Activated T-cell treated with anti-CD3 and anti-CD28 coated beads for 1 hour (primary cell): Measurements from ENCODE around the gene DERL3.

Experiments
- DNase-seq: peaks from one replicate; pipeline ENCODE4 v3.0.0-alpha.2; 2020; ENCODE audit warnings: low read depth

The DERL3 gene

DNA sequence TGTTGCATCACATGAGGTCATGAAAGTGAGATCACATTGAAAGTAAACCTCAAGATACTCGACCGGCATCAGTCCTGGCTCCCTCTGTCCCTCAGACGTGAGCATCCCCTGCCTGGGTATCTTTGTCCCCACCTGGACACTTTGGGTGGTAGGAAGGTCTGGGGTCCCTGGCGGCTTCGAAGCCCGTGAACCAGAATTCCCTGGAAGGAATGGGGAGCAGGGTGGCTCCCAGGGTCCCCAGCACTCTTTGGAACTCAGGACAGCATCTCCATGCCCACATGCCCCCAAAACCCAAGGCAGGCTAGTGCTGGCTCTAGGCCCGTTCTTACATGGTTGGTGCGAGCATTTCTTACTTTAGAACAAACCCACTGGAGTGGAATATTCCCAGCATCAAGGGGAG is 7.5 kb downstream of the DERL3 start:
- DNase-seq: no peak

DNA sequence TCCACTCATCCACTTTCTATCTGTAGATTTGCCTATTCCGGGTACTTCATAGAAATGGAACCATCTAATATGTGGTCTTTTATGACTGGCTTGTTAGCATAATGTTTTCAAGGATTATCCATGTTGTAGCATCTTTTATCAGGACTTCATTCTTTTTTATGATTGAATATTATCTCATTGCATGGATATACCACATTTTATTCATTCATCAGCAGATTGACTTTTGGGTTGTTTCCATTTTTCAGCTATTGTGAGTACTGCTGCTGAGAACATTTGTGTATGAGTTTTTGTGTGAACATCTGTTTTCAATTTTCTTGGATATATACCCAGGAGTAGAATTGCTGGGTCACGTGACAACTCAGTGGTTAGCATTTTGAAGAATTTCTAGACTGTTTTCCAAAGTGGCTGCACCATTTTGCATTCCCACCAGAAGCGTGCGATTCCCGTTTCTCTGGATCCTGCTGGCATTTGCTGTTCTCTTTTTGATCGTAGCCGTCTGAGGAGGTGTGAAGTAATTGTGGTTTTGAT is 8.9 kb downstream of the DERL3 start:
- DNase-seq: no peak

DNA sequence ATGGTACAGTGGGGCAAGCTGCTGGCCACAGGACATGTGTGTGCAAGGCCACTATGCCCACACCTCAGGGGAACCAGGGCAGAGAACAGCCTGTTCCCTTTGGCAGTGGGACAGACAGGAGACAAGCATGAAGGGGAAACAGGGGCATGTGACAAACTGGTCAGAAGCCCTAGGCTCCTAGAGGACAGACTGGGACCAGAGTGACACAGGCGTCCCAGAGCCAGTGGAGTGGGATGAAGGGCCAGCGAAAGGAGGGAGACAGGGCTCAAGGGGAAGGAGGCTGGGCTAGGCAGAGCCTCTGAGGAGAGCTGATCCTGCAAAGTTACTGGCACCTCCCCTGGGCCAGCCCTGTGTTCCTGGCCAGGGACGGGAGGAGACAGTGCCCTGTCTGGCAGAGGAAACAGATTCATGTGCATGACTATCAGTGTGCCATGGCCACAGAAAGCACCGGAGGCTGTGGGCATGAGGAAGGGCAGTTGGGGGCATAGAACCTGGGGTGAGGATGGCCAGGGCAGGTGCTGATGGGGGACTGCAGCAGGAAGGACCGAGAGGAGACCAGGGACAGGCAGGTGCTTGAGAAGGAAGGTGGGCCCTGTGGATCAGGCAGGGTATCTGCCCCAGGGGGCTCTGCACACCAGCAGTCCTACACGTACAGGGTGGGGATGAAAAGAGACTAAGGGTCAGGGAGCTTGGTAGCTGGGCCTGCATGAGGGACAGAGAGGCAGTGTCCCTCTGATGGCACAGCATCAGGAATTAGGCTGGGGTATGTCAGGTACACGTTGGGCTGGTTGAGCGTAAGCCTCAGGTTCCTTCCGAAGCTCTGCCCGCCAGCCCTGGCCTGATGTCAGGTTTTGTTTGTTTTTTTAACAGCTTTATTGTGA is 9.8 kb downstream of the DERL3 start:
- no peak for DNase-seq

DNA sequence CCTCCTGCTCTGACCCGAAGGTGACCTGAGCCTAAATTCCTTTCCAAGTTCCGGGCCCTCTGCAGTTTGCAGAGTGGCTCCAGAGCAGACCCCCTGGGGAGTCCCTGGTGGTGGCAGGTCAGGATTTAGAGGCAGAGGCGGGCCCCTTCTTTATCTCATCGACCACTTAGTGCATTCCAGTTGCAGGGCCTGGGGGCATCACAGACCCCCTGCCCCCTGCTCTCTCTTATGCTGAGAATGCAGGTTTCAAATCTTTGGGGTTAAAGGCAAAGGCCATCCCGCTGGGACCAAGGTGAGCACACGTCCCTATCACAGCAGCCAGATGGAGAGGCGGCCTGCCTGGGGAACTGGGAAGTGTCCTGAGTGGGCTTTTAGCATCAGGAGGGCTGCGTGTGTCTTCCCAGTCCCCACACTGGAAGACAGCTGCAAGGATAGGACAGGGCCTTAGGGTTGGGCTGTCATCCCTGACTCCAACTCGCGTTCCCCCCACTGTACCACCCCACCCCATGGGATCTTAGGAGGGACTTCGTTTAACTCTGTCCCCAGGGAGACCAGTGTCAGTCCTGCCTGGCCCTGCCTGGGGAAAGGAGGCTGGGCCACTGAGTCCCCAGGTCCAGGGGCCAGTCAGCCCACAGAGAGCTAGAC is 11.3 kb downstream of the DERL3 start:
- DNase-seq: no peak

DNA sequence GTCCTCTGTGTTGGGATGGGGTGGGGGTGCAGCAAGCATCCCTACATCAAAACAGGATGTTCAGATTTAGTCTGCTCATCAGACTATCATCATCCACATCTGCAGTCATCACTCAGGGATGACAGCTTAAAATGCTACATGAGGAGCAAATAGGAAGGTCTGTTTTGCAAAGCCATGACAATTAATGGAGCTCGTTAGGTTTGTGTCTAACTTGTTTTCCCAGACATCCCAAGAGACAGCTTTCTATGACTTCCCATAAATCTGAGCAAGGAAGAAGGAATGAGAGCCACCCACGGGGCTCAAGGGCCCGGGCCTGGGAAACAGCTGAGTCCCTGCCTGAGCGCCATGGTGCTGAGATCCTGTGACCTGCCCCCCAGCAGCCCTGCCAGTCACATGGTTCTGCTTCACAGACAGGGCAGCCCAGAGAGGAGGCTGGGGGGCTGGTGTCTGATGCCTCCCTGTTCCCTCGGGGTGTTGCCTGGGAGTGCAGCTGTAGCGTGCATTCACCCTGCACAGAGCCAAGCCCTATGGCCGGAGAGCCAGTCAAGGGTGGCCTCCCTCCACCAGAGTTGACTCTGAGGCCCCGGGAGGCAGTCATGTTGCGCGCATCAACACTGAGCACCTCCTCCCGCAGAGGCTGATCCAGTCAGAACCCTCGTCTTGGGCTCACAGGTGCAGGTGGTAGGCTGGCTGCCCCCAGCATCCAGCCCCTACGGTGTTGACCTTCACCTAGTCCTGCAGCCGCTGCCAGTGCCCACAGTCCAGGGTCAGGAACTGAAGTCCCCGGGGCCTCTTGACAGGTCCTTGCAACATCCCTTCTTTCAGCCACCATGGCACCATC is 12.1 kb downstream of the DERL3 start:
- no peak for DNase-seq

DNA sequence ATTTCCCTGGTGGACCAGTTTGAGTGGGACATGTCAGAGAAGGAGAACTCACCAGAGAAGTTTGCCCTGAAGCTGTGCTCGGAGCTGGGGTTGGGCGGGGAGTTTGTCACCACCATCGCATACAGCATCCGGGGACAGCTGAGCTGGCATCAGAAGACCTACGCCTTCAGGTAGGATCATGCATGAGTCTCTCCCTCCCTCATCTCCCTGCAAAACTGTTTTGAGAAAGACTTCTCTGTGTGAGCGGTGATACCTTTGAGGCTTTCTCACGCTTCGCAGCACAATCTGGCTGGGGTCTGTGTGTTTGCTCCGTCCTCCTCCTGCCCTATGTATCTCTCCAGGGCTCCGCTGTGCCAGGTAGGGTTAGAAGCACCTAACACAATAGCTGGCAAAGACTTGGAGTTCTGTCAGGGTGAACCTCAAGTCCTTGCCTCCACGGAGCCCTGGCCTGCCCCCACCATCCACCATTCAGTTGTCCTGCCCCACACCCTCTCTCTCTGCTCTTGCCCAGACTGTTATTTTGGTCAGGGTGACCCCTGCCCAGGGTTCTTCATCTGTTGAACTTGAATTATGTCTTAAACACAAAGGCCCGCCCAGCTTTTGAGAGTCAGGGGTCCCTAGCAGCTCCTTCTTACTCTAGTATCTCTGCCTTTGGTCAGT is 13.4 kb downstream of the DERL3 start:
- no peak for DNase-seq

DNA sequence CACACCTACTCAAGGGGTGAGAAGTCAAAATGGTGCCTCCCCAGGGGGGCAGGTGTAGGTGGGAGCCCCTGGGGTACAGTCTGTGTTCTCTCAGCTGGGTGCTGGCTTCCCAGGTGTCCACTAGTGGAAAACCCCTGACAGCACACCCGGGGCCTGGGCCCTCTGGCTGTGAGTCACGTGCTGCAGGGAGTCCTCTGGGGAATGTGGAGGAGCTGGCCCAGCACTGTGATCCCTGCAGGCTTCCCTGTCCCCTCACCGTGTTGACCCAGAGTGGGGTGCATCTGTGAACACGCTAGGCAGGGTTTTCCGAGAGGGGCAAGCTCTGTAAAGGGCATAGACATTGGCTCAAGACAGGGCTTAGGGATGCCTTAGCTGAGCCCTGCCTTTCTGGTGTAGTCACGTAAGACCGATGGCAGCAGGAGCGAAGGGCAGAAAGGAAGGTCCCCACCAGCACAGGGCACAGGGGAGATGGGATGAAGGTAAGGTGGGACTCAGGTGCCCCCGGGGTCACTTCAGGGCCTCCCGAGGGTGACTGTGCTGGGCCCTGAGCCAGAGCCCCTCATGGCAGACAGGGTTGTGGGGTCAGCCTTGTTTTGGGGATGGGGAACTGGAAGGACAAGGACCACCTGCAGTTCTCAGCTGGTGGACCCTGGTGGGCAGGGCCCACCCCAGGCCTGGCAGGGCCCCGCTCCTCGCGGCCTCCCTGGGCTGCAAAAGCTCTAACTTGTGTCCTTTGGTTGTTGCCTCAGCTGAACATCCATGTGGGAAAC is 14.1 kb downstream of the DERL3 start:
- DNase-seq: no peak

DNA sequence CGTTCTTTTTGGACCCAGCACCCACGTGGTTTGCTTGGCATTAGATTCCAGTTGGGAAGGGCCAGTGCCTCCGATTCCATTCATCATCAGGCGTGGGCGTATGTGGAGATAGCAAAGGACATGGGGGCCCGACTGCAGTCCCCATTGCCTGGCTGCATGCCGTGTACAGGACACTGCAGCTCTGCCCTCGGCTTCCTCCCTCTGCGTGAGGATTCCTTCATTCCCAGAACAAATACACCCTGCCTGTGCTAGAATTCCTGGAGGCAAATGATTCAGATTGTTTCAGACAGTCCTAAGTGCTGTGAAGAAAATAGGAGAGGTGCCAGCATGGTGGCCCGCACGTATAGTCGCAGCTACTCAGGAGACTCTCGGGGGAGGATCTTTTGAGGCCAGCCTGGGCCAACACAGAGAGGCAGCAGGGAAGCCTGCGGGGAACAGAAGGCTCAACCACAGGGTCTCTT is 15.4 kb downstream of the DERL3 start:
- no peak for DNase-seq

DNA sequence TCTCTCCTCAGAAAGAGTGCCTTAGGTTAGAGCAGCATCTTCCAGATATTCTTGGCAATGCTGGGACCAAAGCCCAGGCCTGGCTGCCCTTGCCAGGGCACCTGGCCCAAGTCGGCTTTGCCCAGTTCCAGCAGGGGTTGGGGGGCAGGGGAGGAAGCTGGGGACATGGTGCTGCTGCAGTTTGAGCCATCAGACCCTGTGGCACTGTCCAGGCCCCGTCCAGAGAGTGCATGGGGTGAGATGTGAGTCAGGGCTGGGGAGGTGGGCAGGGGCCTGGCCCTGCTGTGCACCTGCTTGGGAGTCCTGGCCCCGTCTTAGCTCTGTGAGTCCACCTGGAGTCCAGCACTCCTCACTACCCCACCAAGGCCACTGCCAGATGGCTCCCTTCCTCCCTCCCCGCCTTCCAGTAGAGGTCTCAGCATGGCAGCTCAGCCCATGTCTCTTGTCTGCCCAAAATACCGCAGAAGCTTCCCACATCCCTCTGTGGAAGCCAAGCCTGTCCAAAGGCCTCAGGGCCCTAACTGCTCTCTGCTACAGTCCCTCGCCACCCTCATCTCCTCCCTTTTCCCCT is 16.6 kb downstream of the DERL3 start:
- DNase-seq: no peak

DNA sequence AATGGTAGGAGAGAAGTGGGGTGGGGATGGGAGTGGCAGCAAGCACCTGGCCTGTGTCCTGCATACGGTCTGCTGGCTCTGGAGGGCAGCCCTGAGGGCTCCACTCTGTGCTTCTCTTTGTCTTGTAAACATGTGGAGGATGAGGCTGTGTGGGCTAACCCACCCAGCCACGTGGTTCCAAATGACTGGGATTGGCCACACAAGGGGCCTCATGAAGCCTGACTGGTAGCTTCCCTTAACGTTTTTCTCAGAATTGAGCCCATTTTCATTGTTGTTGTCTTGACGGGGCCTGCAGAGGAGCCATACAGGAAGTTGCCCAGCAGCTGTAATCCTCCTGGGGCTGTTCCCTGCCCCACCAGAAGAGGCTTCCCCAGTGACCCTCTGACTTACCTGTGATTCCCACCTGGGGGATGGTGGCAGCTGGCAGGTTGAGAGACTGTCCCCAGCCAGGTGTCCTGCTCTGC is 18.0 kb downstream of the DERL3 start:
- no peak for DNase-seq

DNA sequence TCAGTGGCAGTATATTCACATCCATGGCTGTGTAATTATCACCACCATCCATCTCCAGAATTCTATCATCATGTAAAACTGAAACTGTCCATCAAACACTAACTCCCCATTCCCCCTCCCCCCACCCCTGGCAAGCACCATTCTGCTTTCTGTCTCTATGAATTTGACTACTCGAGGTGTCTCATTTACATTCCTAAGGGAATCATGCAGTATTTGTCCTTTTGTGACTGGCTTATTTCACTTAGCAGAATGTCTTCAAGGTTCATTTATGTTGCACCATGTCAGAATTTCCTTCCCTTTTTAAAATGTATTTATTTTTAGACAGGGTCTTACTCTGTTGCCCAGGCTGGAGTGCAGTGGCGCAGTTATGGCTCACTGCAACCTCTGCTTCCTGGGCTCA is 20.3 kb downstream of the DERL3 start:
- no peak for DNase-seq

DNA sequence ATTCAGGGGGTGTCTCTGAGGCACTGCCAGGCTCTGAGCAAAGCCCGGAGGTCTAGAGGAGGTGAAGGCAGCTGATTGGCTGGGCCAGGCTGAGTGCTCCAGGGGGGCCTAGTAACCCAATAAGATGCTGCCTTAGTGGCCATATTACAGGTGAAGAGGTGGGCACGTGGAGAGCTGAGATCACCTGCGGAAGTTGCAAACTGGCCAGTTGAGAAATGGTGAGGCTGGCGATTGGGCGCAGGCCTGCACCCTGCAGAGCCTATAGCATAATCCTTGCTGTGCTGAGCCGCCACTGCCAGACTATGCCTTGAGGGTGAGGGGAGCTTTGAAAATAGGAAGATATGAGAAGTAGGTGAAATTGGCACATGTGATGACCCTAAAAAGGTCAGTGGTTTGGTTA is 21.7 kb downstream of the DERL3 start:
- no peak for DNase-seq

DNA sequence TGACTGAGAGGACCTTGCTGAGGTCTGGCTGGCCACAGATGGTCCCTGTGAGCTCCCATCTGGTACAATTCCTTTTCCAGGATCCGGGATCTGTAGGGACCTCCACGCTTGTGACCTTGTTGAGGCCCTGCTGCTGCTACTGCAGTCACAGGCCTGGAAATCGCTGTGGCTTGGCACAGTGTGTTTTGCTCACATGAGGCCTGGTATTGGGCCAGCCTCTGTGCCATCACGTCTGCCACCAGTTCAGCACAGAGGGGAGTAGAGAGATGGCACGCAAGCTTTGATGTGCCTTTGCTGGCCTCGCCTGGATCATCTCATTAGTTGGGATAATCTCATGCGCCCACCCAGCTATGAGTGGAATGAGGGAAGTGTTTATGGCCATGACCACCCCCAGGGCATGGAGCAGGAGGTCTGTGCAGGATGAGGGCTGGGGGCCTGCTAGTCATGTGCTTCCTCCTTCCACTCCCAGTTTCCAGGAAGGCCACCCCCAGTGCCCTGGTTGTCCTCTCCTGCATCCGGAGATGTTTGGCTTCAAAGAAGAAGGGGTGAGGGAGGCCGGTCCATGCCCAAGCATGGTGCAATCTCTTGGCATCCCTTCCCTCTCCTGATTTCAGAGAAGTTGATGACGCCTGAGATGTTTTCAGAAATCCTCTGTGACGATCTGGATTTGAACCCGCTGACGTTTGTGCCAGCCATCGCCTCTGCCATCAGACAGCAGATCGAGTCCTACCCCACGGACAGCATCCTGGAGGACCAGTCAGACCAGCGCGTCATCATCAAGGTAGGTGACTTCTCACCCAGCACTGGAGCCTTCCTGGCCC is 22.4 kb downstream of the DERL3 start:
- no peak for DNase-seq

DNA sequence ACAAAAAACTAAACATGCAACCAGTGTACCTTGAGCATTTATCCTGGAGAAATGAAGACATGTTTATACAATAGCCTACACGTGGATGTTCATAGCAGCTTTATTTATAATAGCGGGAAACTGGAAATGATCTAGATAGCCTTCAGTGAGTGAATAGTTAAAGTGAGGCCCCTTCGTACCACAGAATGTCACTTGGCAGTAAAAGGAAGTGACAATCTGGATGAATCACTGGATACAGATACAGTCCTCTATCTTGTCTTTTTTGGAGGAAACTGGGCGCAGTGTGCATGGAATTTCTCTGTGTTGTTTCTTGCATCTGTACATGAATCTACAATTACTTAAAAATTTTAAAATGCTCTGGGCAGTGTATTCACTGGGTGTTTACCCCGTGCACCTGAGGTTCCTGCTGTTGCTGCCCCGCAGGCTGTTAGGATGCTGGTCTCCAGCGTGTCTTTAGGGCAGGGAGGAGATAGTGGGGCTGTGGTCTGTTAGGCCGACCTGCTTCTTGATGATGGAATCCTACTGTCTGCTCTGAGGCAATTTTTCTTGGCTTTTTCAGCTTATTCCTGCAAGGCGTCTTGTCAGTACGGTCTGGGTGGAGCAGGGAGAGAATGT is 23.2 kb downstream of the DERL3 start:
- DNase-seq: no peak

DNA sequence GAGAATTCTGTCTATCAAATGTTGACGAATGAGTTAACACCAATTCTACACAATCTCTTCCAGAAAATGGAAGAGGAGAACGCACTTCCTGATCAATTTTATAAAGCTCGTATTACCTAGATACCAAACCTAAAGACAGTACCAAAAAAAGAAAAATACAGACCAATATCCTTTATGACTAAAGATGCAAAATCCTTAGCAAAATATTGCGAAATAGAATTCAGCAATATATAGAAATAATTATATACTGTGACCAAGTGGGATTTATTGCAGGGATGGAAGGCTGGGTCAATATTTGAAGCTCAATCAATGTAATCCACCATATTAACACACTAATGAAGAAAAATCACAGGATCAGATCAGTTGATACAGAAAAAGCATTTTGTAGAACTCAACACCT is 26.4 kb downstream of the DERL3 start:
- DNase-seq: no peak

DNA sequence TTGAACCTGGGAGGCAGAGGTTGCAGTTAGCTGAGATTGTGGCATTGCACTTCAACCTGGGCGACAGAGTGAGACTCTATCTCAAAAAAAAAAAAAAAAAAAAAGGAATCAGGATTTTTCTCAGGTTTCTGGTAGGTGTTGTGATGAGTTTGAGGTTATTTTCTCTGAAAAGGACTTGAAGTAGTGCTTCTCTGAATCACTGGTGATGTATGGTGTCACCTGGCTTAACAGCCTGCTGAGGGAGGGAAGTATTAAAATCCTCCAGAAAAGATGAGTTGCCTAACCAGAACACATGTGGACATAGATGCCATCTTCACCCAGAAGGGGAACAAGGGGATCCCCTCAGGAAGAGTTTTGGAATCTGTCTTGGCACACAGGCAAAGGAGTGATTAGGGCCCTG is 32.0 kb downstream of the DERL3 start:
- DNase-seq: no peak

DNA sequence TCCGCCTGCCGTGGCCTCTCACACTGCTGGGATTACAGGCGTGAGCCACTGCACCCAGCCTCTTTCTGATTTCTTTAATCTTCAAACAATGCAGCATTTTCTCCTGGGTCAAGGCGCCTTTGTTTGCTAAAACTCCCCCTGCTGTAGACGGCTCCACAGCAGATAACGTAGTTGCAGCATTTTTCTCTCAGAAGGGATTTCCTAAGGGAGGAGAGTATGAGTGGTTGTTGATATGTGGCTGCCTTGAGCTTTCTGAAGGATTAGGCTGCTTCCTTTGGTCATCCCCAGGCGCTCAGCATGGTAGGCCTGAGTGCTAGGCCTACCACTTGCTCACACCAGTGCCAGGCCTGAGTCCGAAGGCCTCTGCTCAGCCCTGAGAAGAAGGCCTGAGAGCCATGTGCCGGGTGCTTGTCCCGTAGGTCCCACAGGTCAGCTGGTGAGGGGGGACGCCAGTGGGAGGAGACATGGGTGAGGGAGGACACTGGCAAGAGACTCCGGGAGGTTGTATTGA is 34.0 kb downstream of the DERL3 start:
- DNase-seq: no peak

DNA sequence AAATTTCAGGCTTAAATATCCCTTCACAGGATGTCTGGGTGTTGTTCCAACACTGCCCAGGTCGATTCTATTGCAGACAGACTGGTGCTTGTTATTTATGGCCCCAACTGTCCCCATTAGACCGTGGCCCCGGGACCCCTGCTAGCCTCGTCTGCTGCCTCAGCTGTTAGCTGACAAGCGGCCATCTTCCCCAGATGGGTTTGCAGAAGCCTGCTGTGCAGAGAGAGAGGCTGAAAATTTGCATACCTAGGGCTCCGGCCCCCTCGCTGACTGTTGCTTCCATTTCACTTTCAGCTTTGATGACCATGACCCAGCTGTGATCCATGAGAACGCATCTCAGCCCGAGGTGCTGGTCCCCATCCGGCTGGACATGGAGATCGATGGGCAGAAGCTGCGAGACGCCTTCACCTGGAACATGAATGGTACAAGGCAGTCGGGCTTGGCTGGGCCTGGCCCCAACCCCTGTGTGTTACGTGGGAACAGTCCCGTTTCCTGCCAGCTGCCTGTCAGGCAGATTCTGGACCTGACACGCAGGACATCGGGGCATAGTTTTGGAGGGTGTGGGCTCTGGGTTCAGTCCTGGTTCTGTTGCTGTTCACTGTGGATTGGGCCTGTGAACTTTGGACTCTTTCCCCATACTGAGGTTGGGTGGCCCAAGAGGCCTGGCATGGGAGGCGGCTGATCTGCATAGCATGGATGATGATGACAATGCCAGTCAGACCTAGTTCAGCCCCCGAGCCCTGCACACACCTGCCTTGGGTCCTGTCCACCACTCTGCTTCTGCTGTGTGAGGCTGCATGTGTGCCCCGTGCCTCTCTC is 35.6 kb downstream of the DERL3 start:
- no peak for DNase-seq
